Spleen (tissue), 11 donors: ENCODE measurements around the gene FKBP15. TPM values are rescaled to one million over a fixed set of nuclear protein-coding genes. Genes with fewer than 3 reads are reported as not detected.
A peak's percentile ranks its signal among the peaks of the same experiment; 100 is the strongest.

Source experiments
- DNase-seq: peaks from one replicate; pipeline ENCODE4 v3.0.0-alpha.2; 2020
- H3K27ac ChIP-seq, 8 donors: fragments of 200-600 bp; sonication (generic) in 7 of 8; 1 replicate in 4 of 8; 2 replicates in 4 of 8; pipeline versions ENCODE4 v1.5.0 to v1.8.0; 2016 to 2021; ENCODE audit warnings: inconsistent platforms in 4 of 8, mild to moderate bottlenecking in 4 of 8, moderate library complexity in 1 of 8
- H3K27me3 ChIP-seq, 7 donors: fragments of 200-600 bp; sonication (generic) in 6 of 7; replicated peaks in 1 of 7; 1 replicate in 4 of 7; 2 replicates in 3 of 7; pipeline versions ENCODE4 v1.5.0 to v1.8.0; 2016 to 2021; ENCODE audit warnings: inconsistent platforms in 3 of 7, mild to moderate bottlenecking in 1 of 7
- H3K36me3 ChIP-seq, 6 donors: fragments of 200-600 bp; sonication (generic) in 5 of 6; 1 replicate in 4 of 6; 2 replicates in 2 of 6; pipeline versions ENCODE4 v1.5.0 to v1.8.0; 2016 to 2021; ENCODE audit warnings: inconsistent platforms in 2 of 6
- H3K4me1 ChIP-seq, 6 donors: fragments of 200-600 bp; sonication (generic) in 5 of 6; 1 replicate in 3 of 6; 2 replicates in 3 of 6; pipeline versions ENCODE4 v1.5.0 to v1.8.0; 2016 to 2021; ENCODE audit warnings: inconsistent platforms in 3 of 6
- H3K4me3 ChIP-seq, 8 donors: fragments of 200-600 bp; sonication (generic) in 7 of 8; 1 replicate in 4 of 8; 2 replicates in 4 of 8; pipeline versions ENCODE4 v1.5.0 to v1.8.0; 2016 to 2021; ENCODE audit warnings: inconsistent platforms in 4 of 8, mild to moderate bottlenecking in 4 of 8, moderate library complexity in 2 of 8
- H3K9me3 ChIP-seq, 8 donors: fragments of 200-600 bp; sonication (generic) in 7 of 8; 1 replicate in 4 of 8; 2 replicates in 4 of 8; pipeline versions ENCODE4 v1.5.0 to v1.8.0; 2016 to 2021; ENCODE audit warnings: inconsistent platforms in 4 of 8
- CTCF ChIP-seq, 11 experiments: fragments of 200-600 bp in 7 of 11; fragments of 450-650 bp in 4 of 11; sonication (generic) in 4 of 11; IDR thresholded peaks in 8 of 11; conservative IDR thresholded peaks in 3 of 11; 1 replicate in 7 of 11; 2 replicates in 4 of 11; pipeline versions ENCODE4 v1.4.0 to v1.8.0; 2016 to 2021; ENCODE audit warnings: antibody characterized with exemption in 11 of 11, inconsistent platforms in 4 of 11, mild to moderate bottlenecking in 1 of 11
- POLR2A ChIP-seq, 3 donors: fragments of 450-650 bp; IDR thresholded peaks; one replicate each; pipeline ENCODE4 v1.5.1; 2017; ENCODE audit warnings: antibody characterized with exemption in 3 of 3, mild to moderate bottlenecking in 1 of 3
- POLR2AphosphoS5 ChIP-seq, 3 donors: sonication (generic); formaldehyde crosslinking; IDR thresholded peaks; one replicate each; pipeline ENCODE4 v1.5.1; 2017; ENCODE audit warnings: antibody characterized with exemption in 3 of 3
- WGBS, 5 donors: extraction: QIAGEN DNeasy Blood & Tissue Kit in 3 of 5; methylation state at CpG; one replicate each; pipeline versions ENCODE4 v1.1.5 to v1.1.7; 2013 to 2018; 5-methylcytosine and 5-hydroxymethylcytosine counted together
- intact Hi-C: fragments of 100-400 bp; cut with DNase I; formaldehyde crosslinking; loops from one replicate; pipeline ENCODE4 v1.15.0; 2023; ENCODE audit warnings: low total_unique reads
- polyA plus RNA-seq, 3 donors: library from polyadenylated mRNA; stranded (reverse); fragments of 200-250 nt; gene quantifications; one replicate each; pipeline ENCODE4 v1.2.1, GENCODE V29; 2013
- total RNA-seq, 7 donors: library from RNA; depleted of rRNA in 3 of 7; stranded (reverse); fragments of >200 nt in 3 of 7; fragmentation: NEBNext Ultra II Directional in 4 of 7; extraction: Animal tissue kit (Norgen Biotek cat#: 25700) in 4 of 7; gene quantifications; one replicate each; pipeline versions ENCODE4 v1.1.0 to v1.2.1, GENCODE V29; 2016 to 2021
- donor health status: healthy with polysubstance abuse.
- donor health status: DM: no; HTN: no; CAD: no; lungs with moderate emphysema.
- donor health status: DM: no; HTN: no; CAD: no.
- donor health status: Bipolar disorder and iron deficiency.
- donor health status: healthy.
- donor health status: DM: no; HTN: no; CAD: no.
- donor health status: DM: yes; HTN: yes; CAD: no.

FKBP15 gene
- total and polyA plus RNA-seq, 10 donors = 11.5 to 68.0 (median 57.3) TPM

DNA sequence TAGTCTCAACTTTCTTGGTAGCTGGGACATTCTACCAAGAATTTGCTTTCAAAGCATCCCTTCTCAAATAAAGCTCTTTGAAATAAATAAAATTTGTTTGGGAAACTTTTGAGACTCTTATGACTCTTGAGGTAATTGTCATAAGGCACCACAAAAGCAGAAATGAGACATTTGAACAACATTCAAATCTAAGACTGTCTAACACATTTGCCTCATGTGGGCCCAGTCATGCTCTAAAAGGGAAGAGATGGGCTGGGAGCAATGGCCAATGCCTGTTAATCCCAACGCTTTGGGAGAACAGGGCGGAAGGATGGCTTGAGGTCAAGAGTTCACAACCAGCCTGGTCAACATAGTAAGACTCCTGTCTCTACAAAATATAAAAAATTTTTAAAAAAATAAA lies 43.8 kb downstream of the FKBP15 start:
- TF ChIP-seq POLR2AphosphoS5 (IDR thresholded peaks at IDR 0.05) = no peak
- 92 to 100% (median 94%) methylated on average over 2 of the region's 2 CpGs for WGBS, 5 donors
- H3K27ac ChIP-seq = no peak overlapping the region
- peaks cover 0 to 4% (median 0%) of the 10 kb centered on the region in 8 donors for H3K9me3 ChIP-seq
- no peaks in the 10 kb centered on the region for H3K4me1 ChIP-seq
- intact Hi-C loops = no loop called here
- H3K27me3 ChIP-seq = no peaks in the 10 kb centered on the region
- DNase-seq = no peak
- H3K36me3 ChIP-seq = peaks cover 23 to 97% (median 92%) of the 10 kb centered on the region in 6 donors
- H3K4me3 ChIP-seq = no peak overlapping the region

DNA sequence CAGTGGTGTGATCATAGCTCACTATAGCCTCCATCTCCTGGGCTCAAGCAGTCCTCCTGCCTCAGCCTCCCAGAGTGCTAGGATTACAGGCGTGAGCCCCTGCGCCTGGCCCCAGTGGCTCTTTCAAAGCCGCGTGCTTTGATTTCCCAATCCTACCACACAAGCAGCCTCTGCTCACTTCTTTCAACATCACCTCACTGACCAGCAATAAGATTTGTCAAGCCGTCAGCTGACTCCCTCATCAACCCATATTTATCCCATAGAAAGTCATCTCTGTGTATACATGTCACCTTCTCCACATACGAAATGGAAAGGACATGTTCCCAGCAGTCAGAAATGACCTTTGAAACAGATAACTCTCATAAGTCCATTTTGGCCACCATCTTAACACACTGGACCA lies 44.3 kb downstream of the FKBP15 start:
- Histone ChIP-seq H3K27ac (no peak overlapping the region), H3K4me1 (no peaks in the 10 kb centered on the region), H3K27me3 (no peaks in the 10 kb centered on the region), H3K9me3 (peaks cover 0 to 4% (median 0%) of the 10 kb centered on the region in 8 donors), H3K4me3 (no peak overlapping the region), H3K36me3 (peaks cover 20 to 97% (median 91%) of the 10 kb centered on the region in 6 donors)
- peak in 1 of 3 donors; percentile 38 for TF ChIP-seq POLR2AphosphoS5 (IDR thresholded peaks at IDR 0.05)
- TF ChIP-seq CTCF (IDR thresholded peaks at IDR 0.05 in 8 of 11, conservative IDR thresholded peaks at IDR 0.05 in 3 of 11) = no peak
- intact Hi-C loops = no loop called here
- WGBS, 5 donors = 62 to 90% (median 80%) methylated on average over 6 of the region's 6 CpGs
- no peak for DNase-seq

DNA sequence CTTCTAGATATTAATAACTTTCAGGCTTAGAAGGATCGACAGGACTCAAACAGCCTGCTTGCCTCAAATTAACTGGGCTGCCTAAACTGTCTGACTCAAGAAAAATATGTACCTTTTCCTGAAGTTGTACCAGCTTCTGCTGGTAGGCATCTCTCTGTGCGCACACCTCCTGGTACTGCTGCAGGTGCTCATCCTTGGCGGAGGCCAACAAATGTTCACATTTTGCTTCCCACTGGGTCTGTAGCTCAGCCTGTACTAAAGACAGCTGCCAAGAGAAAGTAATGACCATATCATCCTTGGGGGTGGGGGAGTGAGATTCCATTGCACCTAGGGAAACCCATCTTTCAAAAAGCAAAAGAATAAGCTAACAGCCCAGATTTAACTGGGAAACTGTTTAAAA lies 47.7 kb downstream of the FKBP15 start:
- intact Hi-C loops = no loop called here
- 92 to 97% (median 95%) methylated on average over 3 of the region's 3 CpGs for WGBS, 5 donors

DNA sequence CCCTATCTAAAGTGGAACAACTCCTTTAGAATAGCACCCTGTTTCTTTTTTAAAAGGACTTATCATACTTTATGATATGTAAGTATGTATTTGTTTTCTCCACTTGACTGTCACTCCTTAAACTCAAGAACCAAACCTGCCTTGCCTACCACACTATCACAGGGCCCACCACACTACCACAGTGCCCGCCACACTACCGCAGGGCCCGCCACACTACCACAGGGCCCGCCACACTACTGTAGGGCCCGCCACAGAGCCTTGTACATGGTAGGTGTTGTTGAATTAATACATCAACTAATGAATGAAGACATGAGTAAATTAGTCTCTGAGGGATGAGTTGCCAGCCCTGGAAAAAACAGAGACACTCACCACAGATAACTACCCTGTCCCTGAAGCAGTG lies 52.3 kb downstream of the FKBP15 start:
- TF ChIP-seq CTCF (IDR thresholded peaks at IDR 0.05 in 8 of 11, conservative IDR thresholded peaks at IDR 0.05 in 3 of 11) (no peak), POLR2A (IDR thresholded peaks at IDR 0.05) (no peak), POLR2AphosphoS5 (IDR thresholded peaks at IDR 0.05) (peak in 1 of 3 donors; percentile 40)
- no peak overlapping the region for H3K27ac ChIP-seq
- no peaks in the 10 kb centered on the region for H3K4me1 ChIP-seq
- DNase-seq = no peak
- no peak overlapping the region for H3K4me3 ChIP-seq
- intact Hi-C loops = no loop called here
- no peaks in the 10 kb centered on the region for H3K27me3 ChIP-seq
- peaks cover 16 to 100% (median 96%) of the 10 kb centered on the region in 6 donors for H3K36me3 ChIP-seq
- peaks cover 0 to 4% (median 0%) of the 10 kb centered on the region in 8 donors for H3K9me3 ChIP-seq
- WGBS, 5 donors = 96 to 100% (median 98%) methylated on average over 5 of the region's 5 CpGs

More for the DNA sequence above, 47.7 kb downstream of the FKBP15 start:
- DNase-seq = no peak
- Histone ChIP-seq H3K9me3 (peaks cover 0 to 4% (median 0%) of the 10 kb centered on the region in 8 donors), H3K27me3 (no peaks in the 10 kb centered on the region), H3K27ac (no peak overlapping the region), H3K4me1 (no peaks in the 10 kb centered on the region), H3K4me3 (no peak overlapping the region), H3K36me3 (peaks cover 28 to 97% (median 93%) of the 10 kb centered on the region in 6 donors)
- TF ChIP-seq POLR2AphosphoS5 (IDR thresholded peaks at IDR 0.05) (no peak), CTCF (IDR thresholded peaks at IDR 0.05 in 8 of 11, conservative IDR thresholded peaks at IDR 0.05 in 3 of 11) (no peak), POLR2A (IDR thresholded peaks at IDR 0.05) (no peak)

DNA sequence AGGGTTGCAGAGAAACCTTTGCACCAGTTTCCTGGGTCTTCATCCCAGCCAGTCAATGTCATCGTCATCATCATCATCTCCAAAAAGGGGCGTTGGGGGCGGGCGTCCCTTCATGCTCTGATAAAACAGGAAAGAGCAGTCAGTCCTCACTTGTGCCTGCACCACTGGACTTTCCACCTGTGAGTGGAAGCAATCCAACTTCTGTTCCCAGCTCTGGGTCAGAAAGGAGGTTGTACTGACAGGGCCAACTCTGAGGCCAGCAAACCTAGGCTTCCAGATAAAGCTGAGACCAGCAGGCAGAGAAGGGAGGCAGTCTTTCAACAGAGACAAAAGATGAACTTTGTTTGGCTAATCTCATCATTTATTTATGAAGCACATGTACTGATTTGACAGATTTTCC lies 55.0 kb downstream of the FKBP15 start:
- WGBS, 5 donors = 89 to 96% (median 92%) methylated on average over 4 of the region's 4 CpGs
- peaks cover 8 to 100% (median 97%) of the 10 kb centered on the region in 6 donors for H3K36me3 ChIP-seq
- no peaks in the 10 kb centered on the region for H3K4me1 ChIP-seq
- intact Hi-C loops = no loop called here
- no peak overlapping the region for H3K4me3 ChIP-seq
- no peaks in the 10 kb centered on the region for H3K27me3 ChIP-seq
- TF ChIP-seq POLR2AphosphoS5 (IDR thresholded peaks at IDR 0.05) (peak in 1 of 3 donors; percentile 3), CTCF (IDR thresholded peaks at IDR 0.05 in 8 of 11, conservative IDR thresholded peaks at IDR 0.05 in 3 of 11) (no peak)
- peak overlapping the region in 1 of 8 donors; percentile 6 for H3K27ac ChIP-seq
- no peaks in the 10 kb centered on the region for H3K9me3 ChIP-seq
- DNase-seq = no peak
